GM12872 (cell line): ENCODE measurements around the gene ZFAND2A.
A peak's percentile ranks its signal among the peaks of the same experiment; 100 is the strongest.

Experiments used
- CTCF ChIP-seq: IDR thresholded peaks from 3 replicates; pipeline ENCODE4 v1.5.1; 2011; ENCODE audit warnings: low read depth, mild to moderate bottlenecking, low read length, moderate library complexity; ENCODE audit not compliant: insufficient read depth

The ZFAND2A gene

GRCh38 chr7:1176891-1177373 lies 16.9 kb upstream of the ZFAND2A start:
- TF ChIP-seq CTCF, result peak; percentile 75

GRCh38 chr7:1175967-1176851 lies 16.2 kb upstream of the ZFAND2A start:
- TF ChIP-seq CTCF, result peak; percentile 98

GRCh38 chr7:1175597-1175966 lies 15.6 kb upstream of the ZFAND2A start:
- no peak for TF ChIP-seq CTCF

- no peak for TF ChIP-seq CTCF
These were observed 15.0 kb upstream of the ZFAND2A start for GRCh38 chr7:1174881-1175596.

- no peak for TF ChIP-seq CTCF
These were observed 14.0 kb upstream of the ZFAND2A start for GRCh38 chr7:1174002-1174401.

GRCh38 chr7:1172666-1173523 lies 12.9 kb upstream of the ZFAND2A start:
- TF ChIP-seq CTCF, result no peak
